Neutrophil (primary cell): ENCODE measurements around the gene PHF24.

Source experiments
- H3K27ac ChIP-seq: fragments of 200-600 bp; sonication (generic); 2 replicates; pipeline ENCODE4 v1.5.1; 2016; ENCODE audit warnings: mild to moderate bottlenecking, moderate library complexity
- H3K27me3 ChIP-seq: fragments of 200-600 bp; sonication (generic); 2 replicates; pipeline ENCODE4 v1.6.0; 2016; ENCODE audit warnings: mild to moderate bottlenecking
- H3K36me3 ChIP-seq: fragments of 200-600 bp; sonication (generic); 2 replicates; pipeline ENCODE4 v1.5.1; 2017
- H3K4me1 ChIP-seq, 2 experiments: fragments of 200-600 bp in 1 of 2; sonication (generic) in 1 of 2; 1 replicate in 1 of 2; 2 replicates in 1 of 2; pipeline versions ENCODE4 v1.5.1 to v1.6.1; 2013 to 2016; ENCODE audit warnings: low read depth in 1 of 2, low read length in 1 of 2, mild to moderate bottlenecking in 1 of 2, moderate library complexity in 1 of 2; ENCODE audit not compliant: control insufficient read depth in 1 of 2, insufficient read depth in 1 of 2
- H3K4me3 ChIP-seq, 2 experiments: fragments of 200-600 bp in 1 of 2; sonication (generic) in 1 of 2; 1 replicate in 1 of 2; 2 replicates in 1 of 2; pipeline ENCODE4 v1.5.1; 2013 to 2016; ENCODE audit warnings: low read depth in 1 of 2, low read length in 1 of 2, mild to moderate bottlenecking in 1 of 2, moderate library complexity in 1 of 2
- H3K9me3 ChIP-seq: fragments of 200-600 bp; sonication (generic); 2 replicates; pipeline ENCODE4 v1.5.1; 2016
- CTCF ChIP-seq: fragments of 200-600 bp; sonication (generic); IDR thresholded peaks from 2 replicates; pipeline ENCODE4 v1.5.1; 2016; ENCODE audit warnings: antibody characterized with exemption

Gene PHF24

GRCh38 chr9:34988218-34989002 lies 30.3 kb downstream of the PHF24 start:
- Histone ChIP-seq H3K27ac (peak overlapping the region; percentile 5), H3K27me3 (peaks cover 57% of the 10 kb centered on the region), H3K36me3 (no peaks in the 10 kb centered on the region), H3K4me3 (peak overlapping the region; percentile 91 to 94), H3K9me3 (no peaks in the 10 kb centered on the region), H3K4me1 (peaks cover 60 to 68% of the 10 kb centered on the region in 2 experiments)
- no peak for TF ChIP-seq CTCF

DNA sequence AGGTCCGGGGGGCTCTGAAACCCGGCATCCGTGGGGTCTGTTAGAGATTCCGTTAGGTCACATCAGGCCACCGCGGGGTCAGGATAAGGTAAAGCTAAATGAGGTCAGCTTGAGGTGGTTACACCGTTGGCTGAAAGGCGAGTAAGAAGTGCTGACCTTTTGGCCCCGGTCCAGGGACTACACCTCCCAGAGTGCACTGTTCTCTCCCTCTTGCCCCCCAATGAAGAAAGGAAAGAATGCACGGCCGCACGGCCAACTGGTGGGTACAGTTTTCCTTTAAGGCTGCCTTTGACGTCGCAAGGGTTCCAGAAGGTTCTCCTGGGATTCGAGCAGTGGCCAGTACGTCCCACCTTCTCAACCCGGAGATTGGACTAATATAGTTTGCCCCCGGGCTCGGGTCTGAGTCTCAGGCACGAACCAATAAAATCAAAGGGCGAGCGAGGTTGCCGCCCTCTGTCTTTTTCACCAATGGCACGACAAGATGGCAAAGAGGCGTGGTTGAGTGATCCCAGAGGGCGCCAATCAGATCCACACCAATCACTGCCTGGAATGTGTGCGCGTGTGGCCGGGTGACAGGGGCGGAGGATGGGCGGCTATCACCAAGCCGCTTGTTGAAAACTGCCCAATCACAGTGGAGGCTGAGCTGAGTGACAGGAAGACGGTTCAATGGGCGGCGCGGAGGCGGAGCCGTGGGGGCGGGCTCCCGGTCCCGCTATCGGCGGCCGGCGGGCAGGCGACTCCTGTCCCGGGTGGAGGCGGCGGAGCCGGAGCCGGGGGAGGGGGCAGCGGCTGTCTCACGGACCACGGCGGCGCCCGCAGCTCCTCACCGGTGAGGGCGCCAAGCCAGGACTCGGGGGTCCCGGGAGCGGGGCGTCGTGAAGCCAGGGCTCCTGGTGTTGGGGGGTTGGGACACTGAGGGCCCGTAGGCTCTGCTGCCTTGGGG lies 31.2 kb downstream of the PHF24 start, which contains the start of gene DNAJB5:
DNAJB5 (plus strand) TSS at position 743 of the 943 bp plus-strand sequence. CDS start 886 bp downstream, outside the sequence.
- H3K27me3 ChIP-seq: peaks cover 64% of the 10 kb centered on the region
- no peaks in the 10 kb centered on the region for H3K36me3 ChIP-seq
- H3K27ac ChIP-seq: peak within 1 kb of the TSS; percentile 36
- no peaks in the 10 kb centered on the region for H3K9me3 ChIP-seq
- H3K4me1 ChIP-seq: peaks cover 51 to 59% of the 10 kb centered on the region in 2 experiments
- TF ChIP-seq CTCF: peak; percentile 34
- peak within 1 kb of the TSS; percentile 91 to 94 for H3K4me3 ChIP-seq

DNA sequence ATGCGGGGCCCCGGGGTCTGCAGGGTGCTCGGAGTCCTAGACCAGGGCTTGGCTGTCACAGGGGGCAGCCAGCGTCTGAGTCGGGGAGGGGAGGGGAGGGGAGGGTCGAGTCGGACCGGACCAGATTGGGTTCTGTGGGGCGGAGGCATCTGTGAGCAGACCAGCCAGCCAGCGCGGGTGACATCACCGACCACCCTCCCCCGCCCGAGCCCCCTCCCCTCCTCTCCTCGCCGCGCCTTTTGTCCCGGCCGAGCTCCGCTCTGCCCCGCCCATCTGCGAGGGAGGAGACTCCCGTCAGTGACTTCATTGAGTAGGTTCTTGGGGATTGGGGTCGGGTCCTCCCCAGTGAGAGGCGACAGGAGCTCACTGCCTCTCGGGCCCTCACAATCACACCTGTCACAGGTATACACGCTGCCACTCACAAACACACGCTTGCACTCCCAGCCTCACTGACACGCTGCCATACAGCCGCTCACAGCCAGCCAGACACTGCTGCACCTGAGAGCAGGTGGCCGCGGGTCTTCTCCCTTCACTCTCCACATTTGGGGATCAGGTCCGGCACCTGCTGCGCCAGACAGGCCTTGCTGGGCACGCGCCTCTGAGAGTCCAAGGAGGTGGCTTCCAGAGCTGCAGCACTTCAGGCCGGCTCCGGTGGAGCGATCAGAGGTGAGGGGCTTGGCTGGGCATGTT lies 32.0 kb downstream of the PHF24 start:
- peaks cover 67% of the 10 kb centered on the region for H3K27me3 ChIP-seq
- no peaks in the 10 kb centered on the region for H3K9me3 ChIP-seq
- no peaks in the 10 kb centered on the region for H3K36me3 ChIP-seq
- peaks cover 43 to 51% of the 10 kb centered on the region in 2 experiments for H3K4me1 ChIP-seq
- peak overlapping the region; percentile 91 to 94 for H3K4me3 ChIP-seq
- TF ChIP-seq CTCF: no peak
- peak overlapping the region; percentile 36 for H3K27ac ChIP-seq

GRCh38 chr9:34990908-34991606 lies 33.0 kb downstream of the PHF24 start:
- peaks cover 34 to 42% of the 10 kb centered on the region in 2 experiments for H3K4me1 ChIP-seq
- TF ChIP-seq CTCF: no peak
- H3K4me3 ChIP-seq: no peak overlapping the region
- no peak overlapping the region for H3K27ac ChIP-seq
- H3K27me3 ChIP-seq: peaks cover 70% of the 10 kb centered on the region
- H3K36me3 ChIP-seq: no peaks in the 10 kb centered on the region
- no peaks in the 10 kb centered on the region for H3K9me3 ChIP-seq
